Transverse colon (tissue), 4 donors: ENCODE data around the gene SEMA3E. TPM values are rescaled to one million over a fixed set of nuclear protein-coding genes. Genes with fewer than 3 reads are reported as not detected.

Experiments used
- DNase-seq: peaks from one replicate; pipeline ENCODE4 v3.0.0-alpha.2; 2019
- H3K27ac ChIP-seq, 4 donors: fragments of 200-600 bp; sonication (generic); 2 replicates each; pipeline ENCODE4 v1.5.1; 2016 to 2018; ENCODE audit warnings: inconsistent platforms in 4 of 4
- H3K27me3 ChIP-seq: fragments of 200-600 bp; sonication (generic); 2 replicates; pipeline ENCODE4 v1.5.1; 2017; ENCODE audit warnings: inconsistent platforms
- H3K36me3 ChIP-seq, 4 donors: fragments of 200-600 bp; sonication (generic); 2 replicates each; pipeline ENCODE4 v1.5.1; 2017 to 2019; ENCODE audit warnings: inconsistent platforms in 4 of 4
- H3K4me1 ChIP-seq, 4 donors: fragments of 200-600 bp; sonication (generic); 2 replicates each; pipeline ENCODE4 v1.5.1; 2017 to 2020; ENCODE audit warnings: inconsistent platforms in 4 of 4
- H3K4me3 ChIP-seq, 4 donors: fragments of 200-600 bp; sonication (generic); 1 replicate in 1 of 4; 2 replicates in 3 of 4; pipeline versions ENCODE4 v1.5.1 to v1.6.1; 2017 to 2019; ENCODE audit warnings: inconsistent platforms in 4 of 4
- H3K9me3 ChIP-seq, 2 donors: fragments of 200-600 bp; sonication (generic); 2 replicates each; pipeline ENCODE4 v1.5.1; 2017 to 2019; ENCODE audit warnings: inconsistent platforms in 2 of 2
- CTCF ChIP-seq, 5 experiments: fragments of 200-600 bp in 3 of 5; fragments of 450-650 bp in 2 of 5; sonication (generic) in 3 of 5; IDR thresholded peaks; 1 replicate in 2 of 5; 2 replicates in 3 of 5; pipeline ENCODE4 v1.5.1; 2016 to 2017; ENCODE audit warnings: antibody characterized with exemption in 5 of 5, inconsistent platforms in 3 of 5, mild to moderate bottlenecking in 2 of 5, moderate library complexity in 1 of 5
- EP300 ChIP-seq: sonication (generic); formaldehyde crosslinking; IDR thresholded peaks from one replicate; pipeline ENCODE4 v1.6.1; 2017; ENCODE audit warnings: antibody characterized with exemption, low read depth
- POLR2A ChIP-seq: fragments of 450-650 bp; IDR thresholded peaks from one replicate; pipeline ENCODE4 v1.6.1; 2016; ENCODE audit warnings: antibody characterized with exemption, mild to moderate bottlenecking, moderate library complexity
- POLR2AphosphoS5 ChIP-seq, 3 donors: sonication (generic); formaldehyde crosslinking; IDR thresholded peaks; one replicate each; pipeline ENCODE4 v1.6.1; 2016; ENCODE audit warnings: antibody characterized with exemption in 3 of 3
- WGBS, 2 donors: methylation state at CpG; one replicate each; pipeline ENCODE4 v1.1.5; 2018; ENCODE audit warnings: low coverage in 1 of 2; 5-methylcytosine and 5-hydroxymethylcytosine counted together
- in situ Hi-C, 4 donors: fragments of 200-750 bp; cut with MboI; loops; one replicate each; pipeline versions ENCODE4 v1.15.0 to v1.15.1; 2017; ENCODE audit warnings: low sequenced_read_pairs in 3 of 4, low pct_ligation_motif_present in 1 of 4, low pct_unique_long_range_greater_than_20kb in 1 of 4
- intact Hi-C: fragments of 100-400 bp; cut with DNase I; formaldehyde crosslinking; loops from one replicate; pipeline ENCODE4 v1.15.1; 2023; ENCODE audit warnings: low total_unique reads
- total RNA-seq, 4 donors: library from RNA; depleted of rRNA; stranded (reverse); fragments of >200 nt; gene quantifications; one replicate each; pipeline ENCODE4 v1.1.0, GENCODE V29; 2016

SEMA3E gene
- total RNA-seq, 4 donors from 2014 or later: 0.95 to 3.8 (median 1.4) TPM; not detected in 1

DNA sequence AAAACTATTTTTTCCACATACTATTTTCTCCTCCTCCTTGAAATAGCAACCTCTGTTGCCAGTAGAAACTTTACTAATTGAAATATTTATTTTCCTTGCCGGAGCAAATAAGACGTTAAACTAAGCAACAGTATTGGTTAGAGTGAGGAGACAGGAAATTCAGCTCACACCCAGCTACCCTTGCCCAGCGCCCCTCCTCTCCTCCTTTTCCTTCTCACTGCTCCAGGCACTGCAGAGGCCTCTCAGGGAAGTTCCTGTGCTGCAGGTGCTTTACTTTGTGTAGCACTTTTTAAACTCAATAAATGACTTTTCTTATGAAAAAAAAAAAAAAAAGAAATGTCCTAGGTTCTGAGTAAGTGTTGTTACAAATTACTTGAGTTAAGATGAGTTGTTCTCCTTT lies 134.0 kb downstream of the SEMA3E start:
- Histone ChIP-seq H3K27me3 (no peaks in the 10 kb centered on the region), H3K4me3 (no peak overlapping the region), H3K9me3 (no peaks in the 10 kb centered on the region), H3K27ac (no peak overlapping the region), H3K4me1 (no peaks in the 10 kb centered on the region), H3K36me3 (no peaks in the 10 kb centered on the region)
- DNase-seq: no peak
- TF ChIP-seq POLR2A (no peak), EP300 (no peak), POLR2AphosphoS5 (IDR thresholded peaks at IDR 0.05) (no peak), CTCF (IDR thresholded peaks at IDR 0.05) (no peak)
- WGBS, 2 donors: 40 to 48% methylated on average over 3 of the region's 3 CpGs
- intact Hi-C loops: no loop called here
- in situ Hi-C loops: no loop called here

DNA sequence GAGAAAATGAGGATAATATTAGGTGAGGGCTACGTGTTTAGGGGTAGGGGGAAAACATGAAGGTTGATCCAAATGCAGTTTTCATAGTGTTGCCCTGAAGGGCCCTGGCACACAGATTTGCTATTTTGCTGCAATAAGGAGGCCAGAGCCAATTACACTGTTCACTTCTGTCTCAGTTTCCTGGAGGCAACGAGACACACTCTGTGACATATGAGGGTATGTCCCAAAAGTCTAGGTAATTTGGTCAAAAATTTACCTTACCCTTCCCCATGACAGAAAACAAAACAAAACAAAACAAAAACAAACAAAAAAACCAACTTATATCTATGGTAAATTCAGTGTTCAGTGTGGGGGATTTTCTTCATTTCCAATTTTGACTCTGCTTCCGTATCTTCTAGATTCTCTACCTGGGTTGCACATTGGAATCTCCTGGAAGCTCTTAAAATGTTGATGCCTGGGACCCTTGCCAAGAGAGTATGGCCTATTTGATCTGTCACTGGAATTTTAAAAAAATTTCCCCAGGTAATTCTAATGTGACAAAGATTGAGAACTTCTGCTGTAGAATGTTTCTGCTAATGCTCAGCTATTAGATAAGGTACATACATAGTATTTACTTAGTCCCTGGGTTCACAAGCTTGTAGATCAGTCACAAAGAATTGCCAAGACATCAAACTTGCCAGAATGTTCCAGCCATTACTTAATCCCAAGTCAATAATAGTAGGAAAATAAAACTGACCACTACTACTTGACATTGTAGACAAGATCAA lies 139.5 kb downstream of the SEMA3E start:
- no peak overlapping the region for H3K4me3 ChIP-seq
- no peaks in the 10 kb centered on the region for H3K9me3 ChIP-seq
- in situ Hi-C loops: no loop called here
- H3K36me3 ChIP-seq: no peaks in the 10 kb centered on the region
- WGBS, 2 donors: 69 to 86% methylated on average over 3 of the region's 3 CpGs
- H3K27me3 ChIP-seq: no peaks in the 10 kb centered on the region
- DNase-seq: no peak
- no peak overlapping the region for H3K27ac ChIP-seq
- no peaks in the 10 kb centered on the region for H3K4me1 ChIP-seq
- intact Hi-C loops: no loop called here
- TF ChIP-seq POLR2A (no peak), POLR2AphosphoS5 (IDR thresholded peaks at IDR 0.05) (no peak), EP300 (no peak), CTCF (IDR thresholded peaks at IDR 0.05) (no peak)

DNA sequence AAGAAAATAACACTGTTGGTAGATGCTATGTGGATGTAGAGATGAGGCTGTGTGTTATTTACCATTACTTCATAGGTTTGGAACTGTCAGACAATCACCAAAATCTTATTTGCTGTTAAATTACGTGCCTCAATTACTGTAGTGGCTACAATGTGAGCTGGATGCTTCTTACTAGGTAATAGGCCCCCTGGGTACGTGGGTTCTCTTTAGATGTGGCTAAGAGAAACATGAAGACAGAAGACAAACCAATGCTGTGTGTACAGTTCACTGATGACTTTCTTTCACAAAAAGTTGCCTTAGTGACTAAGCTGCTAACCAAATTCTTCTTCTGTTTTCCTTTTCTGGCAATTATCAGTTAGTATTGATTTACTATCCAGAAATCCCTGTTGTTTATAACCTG lies 144.6 kb downstream of the SEMA3E start:
- Histone ChIP-seq H3K4me1 (no peaks in the 10 kb centered on the region), H3K27ac (no peak overlapping the region), H3K27me3 (no peaks in the 10 kb centered on the region), H3K9me3 (no peaks in the 10 kb centered on the region), H3K4me3 (no peak overlapping the region), H3K36me3 (no peaks in the 10 kb centered on the region)
- intact Hi-C loops: no loop called here
- WGBS, 2 donors: 54 to 61% methylated on average over 2 of the region's 2 CpGs
- no peak for TF ChIP-seq EP300
- TF ChIP-seq POLR2A: no peak
- TF ChIP-seq POLR2AphosphoS5 (IDR thresholded peaks at IDR 0.05): no peak
- no peak for TF ChIP-seq CTCF (IDR thresholded peaks at IDR 0.05)
- in situ Hi-C loops: no loop called here
- DNase-seq: no peak

DNA sequence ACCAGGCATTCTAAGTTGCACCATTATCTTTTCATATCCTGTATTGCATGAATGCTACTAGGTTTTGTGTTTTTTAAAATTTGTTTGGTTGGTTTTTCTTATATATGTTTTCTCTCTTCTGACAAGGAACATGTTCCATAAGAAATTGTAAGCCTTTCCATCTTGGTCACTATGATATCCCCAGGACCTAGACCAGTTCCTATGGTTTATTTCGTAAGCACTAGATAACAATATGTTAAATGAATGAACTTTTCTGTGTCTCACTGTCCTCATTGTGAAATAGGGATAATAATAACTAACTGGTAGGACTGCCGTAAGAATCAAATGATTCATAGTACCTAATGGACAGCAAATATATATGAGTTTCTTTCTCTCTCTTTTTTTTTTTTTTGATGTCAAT lies 146.3 kb downstream of the SEMA3E start:
- in situ Hi-C loops: no loop called here
- no peaks in the 10 kb centered on the region for H3K4me1 ChIP-seq
- no peaks in the 10 kb centered on the region for H3K9me3 ChIP-seq
- H3K27ac ChIP-seq: no peak overlapping the region
- no peaks in the 10 kb centered on the region for H3K36me3 ChIP-seq
- intact Hi-C loops: no loop called here
- WGBS, 2 donors: 90 to 95% methylated on average over 2 of the region's 2 CpGs
- no peak for DNase-seq
- H3K27me3 ChIP-seq: no peaks in the 10 kb centered on the region
- no peak for TF ChIP-seq POLR2AphosphoS5 (IDR thresholded peaks at IDR 0.05)
- TF ChIP-seq POLR2A: no peak
- no peak for TF ChIP-seq CTCF (IDR thresholded peaks at IDR 0.05)
- no peak for TF ChIP-seq EP300
- H3K4me3 ChIP-seq: no peak overlapping the region
